Motor neuron (in vitro differentiated cells): ENCODE data around the gene ACACB. TPM values are rescaled to one million over a fixed set of nuclear protein-coding genes. Genes with fewer than 3 reads are reported as not detected.

Experiments used
- ATAC-seq, 8 experiments: fragments of 200-7000 bp; cut with Tn5 transposase; replicated peaks in 6 of 8; 2 replicates each; pipeline ENCODE4 v1.8.0; 2021; ENCODE audit warnings: mild to moderate bottlenecking in 8 of 8, moderate library complexity in 8 of 8
- H3K27ac ChIP-seq, 2 donors: fragments of 250-450 bp; sonication (Bioruptor Pico); 2 replicates each; pipeline ENCODE4 v1.9.0; 2021; ENCODE audit warnings: antibody characterized with exemption in 2 of 2, mild to moderate bottlenecking in 2 of 2, moderate library complexity in 1 of 2
- H3K4me1 ChIP-seq, 2 donors: fragments of 250-450 bp; sonication (Bioruptor Pico); replicated peaks in 1 of 2; 2 replicates each; pipeline ENCODE4 v1.6.1; 2021; ENCODE audit warnings: antibody characterized with exemption in 2 of 2, mild to moderate bottlenecking in 2 of 2, moderate library complexity in 1 of 2
- H3K4me3 ChIP-seq, 5 donors: fragments of 250-450 bp; sonication (Bioruptor Pico); 2 replicates each; pipeline ENCODE4 v1.9.0; 2021; ENCODE audit warnings: antibody characterized with exemption in 5 of 5, mild to moderate bottlenecking in 5 of 5, moderate library complexity in 4 of 5
- WGBS, 10 experiments: fragments of 450-650 bp; shearing (Covaris generic); methylation state at CpG; one replicate each; pipeline ENCODE4 v1.0.0; 2022; 5-methylcytosine and 5-hydroxymethylcytosine counted together
- in situ Hi-C, 9 experiments: fragments of 400-800 bp; cut with MboI; loops; one replicate each; pipeline ENCODE4 v1.15.0; 2021; ENCODE audit warnings: low sequenced_read_pairs in 9 of 9, low pct_unique_long_range_greater_than_20kb in 2 of 9; ENCODE audit not compliant: unreplicated experiment in 9 of 9
- total RNA-seq, 8 experiments: library from RNA; unstranded; fragments of 300-600 nt; gene quantifications; 2 replicates each; pipeline versions ENCODE4 v1.2.3 to v1.2.4, GENCODE V29; 2022

ACACB gene
- total RNA-seq, 8 experiments from 2014 or later = 1.9 to 8.0 (median 4.2) TPM

DNA sequence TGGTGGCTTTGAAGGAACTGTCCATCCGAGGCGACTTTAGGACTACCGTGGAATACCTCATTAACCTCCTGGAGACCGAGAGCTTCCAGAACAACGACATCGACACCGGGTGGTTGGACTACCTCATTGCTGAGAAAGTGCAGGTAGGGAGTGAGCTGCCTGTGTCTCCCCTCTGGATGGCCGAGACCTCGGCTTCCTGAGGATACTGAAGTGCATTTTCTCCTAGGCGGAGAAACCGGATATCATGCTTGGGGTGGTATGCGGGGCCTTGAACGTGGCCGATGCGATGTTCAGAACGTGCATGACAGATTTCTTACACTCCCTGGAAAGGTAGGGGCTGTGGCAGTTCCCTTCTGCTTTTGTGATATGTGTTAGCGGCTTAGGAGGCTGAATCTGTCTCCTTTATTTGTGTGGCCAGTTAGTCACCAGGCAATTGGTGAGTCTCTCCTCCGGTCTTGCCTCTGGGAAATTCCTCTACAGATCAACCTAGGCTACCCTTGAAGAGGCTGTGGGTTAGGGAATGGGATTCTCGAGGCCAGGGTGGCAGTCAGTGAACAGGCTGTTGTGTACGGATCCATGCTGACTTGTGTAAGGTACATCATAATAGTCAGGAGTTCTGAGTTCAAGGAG lies 75.3 kb downstream of the ACACB start:
- in situ Hi-C loops = no loop called here
- no peak overlapping the region for H3K27ac ChIP-seq
- H3K4me1 ChIP-seq = no peaks in the 10 kb centered on the region
- WGBS, 10 experiments = 42 to 100% (median 90%) methylated on average over 1 to 13 of the region's 20 CpGs; no CpG with 5 or more reads in 3 of the 10 experiments
- no peak overlapping the region for H3K4me3 ChIP-seq
- ATAC-seq = no peak

DNA sequence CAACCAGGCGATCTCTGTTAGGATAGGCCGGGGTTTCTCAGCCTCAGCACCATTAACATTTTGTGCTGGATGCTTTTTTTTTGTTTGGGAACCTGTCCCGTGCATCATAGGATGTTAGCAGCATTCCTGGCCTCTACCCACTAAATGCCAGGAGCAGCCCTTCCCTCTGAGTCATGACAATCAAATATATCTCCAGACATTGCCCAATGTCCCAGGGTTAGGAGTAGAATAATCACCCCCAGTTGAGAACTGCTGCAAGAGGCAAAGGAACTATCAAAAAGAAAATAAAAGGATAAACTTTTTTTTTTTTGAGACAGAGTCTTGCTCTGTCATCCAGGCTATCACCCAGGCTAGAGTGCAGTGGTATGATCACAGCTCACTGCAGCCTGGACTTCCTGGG lies 76.0 kb downstream of the ACACB start:
- Histone ChIP-seq H3K4me3 (no peak overlapping the region), H3K27ac (no peak overlapping the region), H3K4me1 (no peaks in the 10 kb centered on the region)
- 0 to 100% (median 79%) methylated on average over 1 to 3 of the region's 3 CpGs; no CpG with 5 or more reads in 4 of the 10 experiments for WGBS, 10 experiments
- in situ Hi-C loops = no loop called here
- ATAC-seq = no peak

DNA sequence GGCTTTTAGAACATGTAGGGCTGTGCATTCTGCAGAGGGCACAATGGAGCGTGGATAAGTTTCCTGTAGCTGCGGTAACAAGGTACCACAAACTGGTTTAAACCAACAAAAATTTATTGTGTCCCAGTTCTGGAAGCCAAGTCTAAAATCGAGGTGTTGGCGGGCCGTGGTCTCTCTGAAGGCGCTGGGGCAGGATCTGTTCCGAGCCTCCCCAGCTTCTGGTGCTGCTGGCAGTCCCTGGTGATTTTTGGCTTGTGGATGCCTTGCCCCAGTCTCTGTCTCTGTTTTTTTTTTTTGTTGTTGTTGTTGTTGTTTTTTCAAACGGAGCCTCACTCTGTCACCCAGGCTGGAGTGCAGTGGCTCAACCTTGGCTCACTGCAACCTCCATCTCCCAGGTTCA lies 77.5 kb downstream of the ACACB start:
- no peak for ATAC-seq
- Histone ChIP-seq H3K4me1 (no peaks in the 10 kb centered on the region), H3K4me3 (no peak overlapping the region), H3K27ac (no peak overlapping the region)
- WGBS, 10 experiments = 60 to 100% (median 89%) methylated on average over 1 to 8 of the region's 8 CpGs; no CpG with 5 or more reads in 5 of the 10 experiments
- in situ Hi-C loops = no loop called here

DNA sequence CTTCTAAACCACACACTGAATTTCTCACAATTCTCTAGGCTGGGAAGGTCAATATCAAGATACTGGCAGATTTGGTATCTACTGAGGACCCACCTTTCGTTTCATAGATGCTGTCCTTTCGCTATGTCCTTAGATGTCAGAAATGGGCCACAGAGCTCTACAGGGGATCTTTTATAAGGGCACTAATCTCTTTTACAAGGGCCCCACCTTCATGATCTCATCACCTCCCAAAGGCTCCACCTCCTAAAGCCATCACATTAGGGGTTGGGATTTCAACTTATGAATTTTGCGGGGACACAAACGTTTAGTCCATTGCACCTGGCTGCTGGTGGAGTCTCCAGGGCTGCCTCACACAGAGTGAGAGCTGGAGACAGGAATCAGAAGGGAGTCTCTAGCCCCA lies 79.9 kb downstream of the ACACB start:
- Histone ChIP-seq H3K4me3 (no peak overlapping the region), H3K27ac (no peak overlapping the region), H3K4me1 (no peaks in the 10 kb centered on the region)
- 80 to 90% (median 86%) methylated on average over 1 to 2 of the region's 4 CpGs; no CpG with 5 or more reads in 6 of the 10 experiments for WGBS, 10 experiments
- in situ Hi-C loops = no loop called here
- ATAC-seq = no peak

DNA sequence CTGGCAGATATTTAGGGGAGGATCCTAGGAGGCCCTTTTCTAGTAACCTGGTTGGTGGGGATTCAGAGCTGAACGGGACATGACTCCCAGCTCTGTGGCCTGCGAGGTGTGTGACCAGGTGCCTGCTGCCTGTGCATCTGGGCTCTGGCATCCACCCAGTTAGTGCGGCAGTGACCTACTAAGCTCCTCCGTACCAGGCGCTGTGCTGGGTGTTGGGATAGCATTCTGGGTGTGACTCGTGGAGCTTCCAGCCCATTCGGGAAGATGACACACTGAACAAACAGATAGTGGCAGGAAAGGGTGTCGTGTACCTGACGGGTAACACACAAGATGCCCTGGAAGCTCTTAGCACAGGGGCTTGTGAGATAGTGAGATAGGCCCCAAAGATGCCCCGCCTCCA lies 80.9 kb downstream of the ACACB start:
- WGBS, 10 experiments = 83 to 100% (median 93%) methylated on average over 1 to 8 of the region's 10 CpGs; no CpG with 5 or more reads in 4 of the 10 experiments
- H3K4me3 ChIP-seq = no peak overlapping the region
- H3K4me1 ChIP-seq = no peaks in the 10 kb centered on the region
- ATAC-seq = no peak
- no peak overlapping the region for H3K27ac ChIP-seq
- in situ Hi-C loops = no loop called here

DNA sequence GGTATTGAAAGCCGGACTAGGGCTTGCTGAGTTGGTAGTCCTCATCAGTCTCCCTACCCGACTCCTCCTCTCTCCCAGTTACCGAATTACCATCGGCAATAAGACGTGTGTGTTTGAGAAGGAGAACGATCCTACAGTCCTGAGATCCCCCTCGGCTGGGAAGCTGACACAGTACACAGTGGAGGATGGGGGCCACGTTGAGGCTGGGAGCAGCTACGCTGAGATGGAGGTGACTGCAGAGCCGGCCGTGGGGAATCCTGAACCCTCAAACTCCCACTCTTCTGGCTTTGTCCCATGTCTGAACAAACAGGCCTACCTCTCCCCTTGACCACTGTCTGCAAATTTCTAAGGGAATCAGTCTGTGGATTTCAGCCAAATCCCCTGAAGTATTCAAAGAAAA lies 82.9 kb downstream of the ACACB start:
- Histone ChIP-seq H3K27ac (no peak overlapping the region), H3K4me3 (no peak overlapping the region), H3K4me1 (no peaks in the 10 kb centered on the region)
- 100% methylated on average over 1 to 3 of the region's 11 CpGs; no CpG with 5 or more reads in 8 of the 10 experiments for WGBS, 10 experiments
- ATAC-seq = no peak
- in situ Hi-C loops = no loop called here

DNA sequence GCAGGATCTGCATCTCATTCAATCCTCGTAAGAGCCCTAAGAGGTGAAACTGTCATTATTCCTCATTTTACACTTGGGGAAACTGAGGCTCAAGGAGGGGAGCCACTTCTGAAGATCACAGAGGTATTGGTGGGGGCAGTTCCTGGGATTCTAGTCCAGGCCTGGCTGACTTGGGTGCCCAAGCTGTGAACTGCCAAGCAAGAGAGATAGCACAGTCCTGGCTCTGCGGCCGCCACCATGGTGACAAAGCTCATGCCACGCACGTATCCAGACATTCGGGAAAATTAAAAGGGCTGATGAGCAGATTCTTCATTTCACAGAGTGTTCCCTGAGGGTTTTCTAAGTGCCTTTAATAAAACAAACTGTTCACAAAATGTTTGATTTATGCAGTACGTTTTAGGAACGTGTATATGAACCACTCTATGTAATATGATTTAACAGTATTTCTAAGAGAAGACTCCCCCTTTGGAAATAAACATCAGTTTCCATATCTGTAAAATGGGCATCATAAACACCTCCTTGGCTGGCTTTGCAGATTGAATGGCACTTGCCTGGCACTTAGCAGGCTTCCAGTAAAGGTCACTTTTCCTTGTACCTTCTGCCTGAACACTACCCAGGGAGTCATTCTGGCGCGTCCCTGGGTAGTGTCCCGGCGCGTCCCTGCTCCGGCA lies 84.6 kb downstream of the ACACB start:
- Histone ChIP-seq H3K4me3 (no peak overlapping the region), H3K4me1 (no peaks in the 10 kb centered on the region), H3K27ac (no peak overlapping the region)
- 72 to 100% (median 100%) methylated on average over 1 to 14 of the region's 14 CpGs; no CpG with 5 or more reads in 2 of the 10 experiments for WGBS, 10 experiments
- in situ Hi-C loops = no loop called here
- no peak for ATAC-seq

DNA sequence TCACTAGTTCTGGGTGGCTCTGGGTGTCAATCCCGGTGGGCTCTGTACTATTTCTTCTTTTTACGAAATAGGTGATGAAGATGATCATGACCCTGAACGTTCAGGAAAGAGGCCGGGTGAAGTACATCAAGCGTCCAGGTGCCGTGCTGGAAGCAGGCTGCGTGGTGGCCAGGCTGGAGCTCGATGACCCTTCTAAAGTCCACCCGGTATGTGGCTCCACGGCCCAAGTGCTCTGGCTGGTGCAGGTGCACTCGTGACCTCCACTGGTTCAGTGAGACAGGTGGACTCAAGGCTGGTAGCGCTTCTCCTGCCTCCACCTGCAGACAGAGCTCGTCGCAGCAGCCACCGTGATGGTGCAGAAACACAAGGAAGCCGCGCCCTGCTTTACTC lies 85.1 kb downstream of the ACACB start:
- H3K4me1 ChIP-seq = no peaks in the 10 kb centered on the region
- H3K4me3 ChIP-seq = no peak overlapping the region
- H3K27ac ChIP-seq = no peak overlapping the region
- in situ Hi-C loops = no loop called here
- ATAC-seq = no peak
- 76 to 100% (median 95%) methylated on average over 2 to 7 of the region's 17 CpGs; no CpG with 5 or more reads in 2 of the 10 experiments for WGBS, 10 experiments

DNA sequence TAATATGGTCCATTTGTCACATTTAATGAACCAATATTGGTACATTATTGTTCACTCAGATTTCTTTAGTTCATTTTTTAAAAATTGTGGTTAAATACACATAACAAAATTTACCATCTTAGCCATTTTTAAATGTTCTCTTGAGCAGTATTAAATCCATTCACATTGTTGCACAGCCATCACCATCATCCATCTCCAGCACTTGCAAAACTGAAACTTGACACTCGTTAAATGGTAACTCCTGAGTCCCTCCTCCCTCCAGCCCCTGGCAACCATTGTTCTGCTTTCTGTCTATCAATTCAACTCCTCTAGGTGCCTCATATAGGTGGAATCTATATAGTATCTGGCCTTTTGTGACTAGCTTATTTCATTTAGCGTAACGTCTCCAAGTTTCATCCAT lies 86.4 kb downstream of the ACACB start:
- Histone ChIP-seq H3K4me3 (no peak overlapping the region), H3K27ac (no peak overlapping the region), H3K4me1 (no peaks in the 10 kb centered on the region)
- in situ Hi-C loops = no loop called here
- WGBS, 10 experiments = 89 to 100% (median 94%) methylated on average over 1 to 3 of the region's 3 CpGs; no CpG with 5 or more reads in 3 of the 10 experiments
- no peak for ATAC-seq

DNA sequence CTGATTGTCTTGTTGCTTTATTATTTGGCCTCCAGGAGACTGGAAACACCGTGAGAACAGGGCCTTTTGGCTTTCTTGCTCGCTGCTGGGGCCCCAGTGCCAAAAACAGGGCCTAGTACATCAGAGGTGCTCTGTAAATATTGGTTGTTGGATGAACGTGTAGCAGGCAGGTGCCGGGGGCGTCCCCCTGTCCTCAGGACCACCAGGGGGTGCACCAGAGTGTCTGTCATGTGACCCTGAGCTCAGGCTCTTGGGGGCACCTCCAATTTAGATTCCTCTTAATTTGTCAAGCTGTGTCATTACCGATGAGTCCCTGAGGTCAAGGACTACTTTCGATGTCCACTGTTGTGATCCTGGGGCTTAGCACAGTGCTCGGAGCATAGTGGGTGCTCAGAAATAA lies 87.1 kb downstream of the ACACB start:
- Histone ChIP-seq H3K4me1 (no peaks in the 10 kb centered on the region), H3K27ac (no peak overlapping the region), H3K4me3 (no peak overlapping the region)
- 33 to 100% (median 100%) methylated on average over 1 to 8 of the region's 8 CpGs; no CpG with 5 or more reads in 2 of the 10 experiments for WGBS, 10 experiments
- ATAC-seq = no peak
- in situ Hi-C loops = no loop called here

DNA sequence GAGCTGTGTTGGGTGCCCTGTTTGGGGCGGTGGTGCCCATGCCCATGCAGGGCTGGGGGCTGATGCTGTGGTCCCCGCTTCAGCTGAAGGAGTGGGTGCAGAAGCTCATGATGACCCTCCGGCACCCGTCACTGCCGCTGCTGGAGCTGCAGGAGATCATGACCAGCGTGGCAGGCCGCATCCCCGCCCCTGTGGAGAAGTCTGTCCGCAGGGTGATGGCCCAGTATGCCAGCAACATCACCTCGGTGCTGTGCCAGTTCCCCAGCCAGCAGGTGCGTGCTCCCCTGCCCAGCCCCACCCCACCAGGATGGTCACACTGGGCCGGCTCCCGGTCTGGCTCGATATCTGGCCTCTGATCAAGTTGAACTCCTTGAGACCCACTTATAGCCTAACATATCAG lies 92.7 kb downstream of the ACACB start:
- Histone ChIP-seq H3K4me3 (no peak overlapping the region), H3K27ac (no peak overlapping the region), H3K4me1 (no peaks in the 10 kb centered on the region)
- no peak for ATAC-seq
- whole genome bisulfite sequencing, 10 experiments = 80 to 93% (median 85%) methylated on average over 1 to 4 of the region's 14 CpGs; no CpG with 5 or more reads in 7 of the 10 experiments
- in situ Hi-C loops = no loop called here

DNA sequence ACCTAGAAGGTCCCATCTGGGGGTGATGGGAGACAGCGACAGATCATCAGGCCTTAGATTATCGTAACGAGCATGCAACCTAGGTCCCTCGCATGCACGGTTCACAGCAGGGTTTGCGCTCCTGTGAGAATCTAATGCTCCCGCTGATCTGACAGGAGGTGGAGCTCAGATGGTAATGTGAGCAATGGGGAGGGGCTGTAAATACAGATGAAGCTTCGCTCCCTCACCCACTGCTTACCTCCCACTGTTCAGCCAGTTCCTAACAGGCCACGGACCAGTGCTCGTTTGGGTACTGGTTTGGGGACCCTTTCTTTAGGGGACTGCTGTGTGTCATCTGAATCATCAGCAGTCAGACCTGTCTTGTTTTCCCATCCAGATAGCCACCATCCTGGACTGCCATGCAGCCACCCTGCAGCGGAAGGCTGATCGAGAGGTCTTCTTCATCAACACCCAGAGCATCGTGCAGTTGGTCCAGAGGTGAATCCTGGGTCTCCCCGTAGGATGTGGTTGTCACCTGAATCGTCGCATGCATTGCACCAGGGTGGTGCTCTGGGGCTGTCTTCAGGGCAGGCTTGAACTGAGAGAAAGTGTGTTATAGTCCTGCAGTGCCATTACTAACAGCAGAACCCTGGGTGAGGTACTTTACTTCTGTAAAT lies 96.2 kb downstream of the ACACB start:
- WGBS, 10 experiments = 75 to 100% (median 98%) methylated on average over 1 to 8 of the region's 16 CpGs; no CpG with 5 or more reads in 2 of the 10 experiments
- Histone ChIP-seq H3K4me1 (no peaks in the 10 kb centered on the region), H3K27ac (no peak overlapping the region), H3K4me3 (no peak overlapping the region)
- in situ Hi-C loops = no loop called here
- ATAC-seq = no peak

DNA sequence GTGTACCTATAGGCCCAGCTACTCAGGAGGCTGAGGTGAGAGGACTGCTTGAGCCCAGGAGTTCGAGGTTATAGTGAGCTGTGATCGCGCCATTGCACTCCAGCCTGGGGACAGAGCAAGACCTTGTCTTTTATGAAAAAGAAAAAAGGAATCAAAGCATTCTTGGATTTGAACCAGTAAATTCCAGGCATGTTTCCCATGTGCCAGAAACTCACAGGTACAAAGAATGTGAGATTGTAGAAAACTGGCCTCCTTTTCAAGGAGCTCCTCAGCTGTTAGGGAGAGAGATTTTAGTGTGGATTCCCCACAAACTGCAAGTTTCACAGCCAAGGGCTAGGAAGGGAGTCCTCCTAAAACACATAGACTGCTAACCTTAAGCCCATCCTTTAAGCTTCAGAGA lies 97.7 kb downstream of the ACACB start:
- no peak for ATAC-seq
- Histone ChIP-seq H3K4me1 (no peaks in the 10 kb centered on the region), H3K4me3 (no peak overlapping the region), H3K27ac (no peak overlapping the region)
- in situ Hi-C loops = no loop called here
- WGBS, 10 experiments = 80 to 100% (median 90%) methylated on average over 1 to 3 of the region's 3 CpGs; no CpG with 5 or more reads in 1 of the 10 experiments
